PC-3 (cell line): ENCODE data around the gene LGALS3BP.

Experiments
- EZH2 ChIP-seq: fragments of 300-600 bp; sonication (generic); IDR thresholded peaks from one replicate; pipeline ENCODE4 v1.6.1; 2017; ENCODE audit warnings: antibody characterized with exemption, mild to moderate bottlenecking, low read length; ENCODE audit not compliant: unreplicated experiment
- EZH2phosphoT487 ChIP-seq: fragments of 300-600 bp; sonication (generic); IDR thresholded peaks from 2 replicates; pipeline ENCODE4 v1.6.1; 2018; ENCODE audit warnings: mild to moderate bottlenecking, antibody characterized with exemption, low read length, borderline replicate concordance
- TF ChIP-seq, protein P1 (sequence below): fragments of 300-600 bp; sonication (generic); conservative IDR thresholded peaks from 2 replicates; pipeline ENCODE4 v1.5.1; 2017; ENCODE audit warnings: antibody characterized with exemption, low read depth, mild to moderate bottlenecking, low read length

- TF ChIP-seq, protein P1, sequence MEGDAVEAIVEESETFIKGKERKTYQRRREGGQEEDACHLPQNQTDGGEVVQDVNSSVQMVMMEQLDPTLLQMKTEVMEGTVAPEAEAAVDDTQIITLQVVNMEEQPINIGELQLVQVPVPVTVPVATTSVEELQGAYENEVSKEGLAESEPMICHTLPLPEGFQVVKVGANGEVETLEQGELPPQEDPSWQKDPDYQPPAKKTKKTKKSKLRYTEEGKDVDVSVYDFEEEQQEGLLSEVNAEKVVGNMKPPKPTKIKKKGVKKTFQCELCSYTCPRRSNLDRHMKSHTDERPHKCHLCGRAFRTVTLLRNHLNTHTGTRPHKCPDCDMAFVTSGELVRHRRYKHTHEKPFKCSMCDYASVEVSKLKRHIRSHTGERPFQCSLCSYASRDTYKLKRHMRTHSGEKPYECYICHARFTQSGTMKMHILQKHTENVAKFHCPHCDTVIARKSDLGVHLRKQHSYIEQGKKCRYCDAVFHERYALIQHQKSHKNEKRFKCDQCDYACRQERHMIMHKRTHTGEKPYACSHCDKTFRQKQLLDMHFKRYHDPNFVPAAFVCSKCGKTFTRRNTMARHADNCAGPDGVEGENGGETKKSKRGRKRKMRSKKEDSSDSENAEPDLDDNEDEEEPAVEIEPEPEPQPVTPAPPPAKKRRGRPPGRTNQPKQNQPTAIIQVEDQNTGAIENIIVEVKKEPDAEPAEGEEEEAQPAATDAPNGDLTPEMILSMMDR = no peak
- TF ChIP-seq EZH2 (no peak), EZH2phosphoT487 (no peak)
Measured at GRCh38 chr17:79000396-79001189, 20.9 kb upstream of the LGALS3BP start.
